H1 (cell line): ENCODE results near the gene TRAPPC12. TPM values are rescaled to one million over a fixed set of nuclear protein-coding genes. Genes with fewer than 3 reads are reported as not detected.

Source experiments
- CTCF ChIA-PET: fragments of 300-600 bp; sonication (Branson Sonifier 250); formaldehyde crosslinking; loops from one replicate; lab custom pipeline; 2021; ENCODE audit not compliant: partially characterized antibody; lab: Charles Lee
- POLR2A ChIA-PET: fragments of 300-600 bp; sonication (Branson Sonifier 250); formaldehyde crosslinking; loops from one replicate; lab custom pipeline; 2021; ENCODE audit warnings: inconsistent platforms; ENCODE audit not compliant: partially characterized antibody; lab: Charles Lee
- DNase-seq, 2 experiments: peaks; one replicate each; pipeline versions ENCODE4 v3.0.0 to v3.0.0-alpha.2; 2010 to 2022; ENCODE audit warnings: low spot score in 2 of 2, low read depth in 1 of 2, mixed read lengths in 1 of 2
- FAIRE-seq: peaks from 2 replicates; lab custom pipeline; 2011; peaks lifted over from hg19 to GRCh38; lab: Jason Lieb, UNC
- H2AFZ ChIP-seq: 2 replicates; pipeline ENCODE4 v1.8.1; 2012; ENCODE audit warnings: low read length, inconsistent platforms
- H2AK5ac ChIP-seq: 2 replicates; pipeline ENCODE4 v1.6.1; 2013; ENCODE audit warnings: low read depth, low read length
- H2BK120ac ChIP-seq: replicated peaks from 2 replicates; pipeline ENCODE3; 2013; ENCODE audit warnings: low read depth, low read length, inconsistent platforms
- H2BK12ac ChIP-seq: 2 replicates; pipeline ENCODE4 v1.6.1; 2013; ENCODE audit warnings: low read depth, low read length
- H2BK15ac ChIP-seq: 2 replicates; pipeline ENCODE4 v1.6.1; 2013; ENCODE audit warnings: low read length
- H2BK20ac ChIP-seq: 2 replicates; pipeline ENCODE4 v1.6.1; 2013; ENCODE audit warnings: low read length
- H2BK5ac ChIP-seq: 2 replicates; pipeline ENCODE4 v1.6.1; 2013; ENCODE audit warnings: low read depth, low read length
- H3K14ac ChIP-seq: 2 replicates; pipeline ENCODE4 v1.6.1; 2013; ENCODE audit warnings: inconsistent platforms; ENCODE audit not compliant: insufficient read length
- H3K18ac ChIP-seq: 2 replicates; pipeline ENCODE4 v1.6.1; 2013; ENCODE audit warnings: low read length; ENCODE audit errors: extremely low read depth
- H3K23ac ChIP-seq: 2 replicates; pipeline ENCODE4 v1.6.1; 2013; ENCODE audit warnings: inconsistent platforms; ENCODE audit not compliant: insufficient read length
- H3K23me2 ChIP-seq: 2 replicates; pipeline ENCODE4 v1.6.1; 2013; ENCODE audit warnings: low read depth, low read length
- H3K27ac ChIP-seq: 2 replicates; pipeline ENCODE4 v1.6.1; 2011; ENCODE audit warnings: low read depth, low read length, inconsistent platforms
- H3K27me3 ChIP-seq, 4 experiments: replicated peaks in 1 of 4; 1 replicate in 1 of 4; 2 replicates in 3 of 4; pipeline versions ENCODE4 v1.6.1 to v1.8.1; 2011 to 2013; ENCODE audit warnings: low read length in 3 of 4, mild to moderate bottlenecking in 3 of 4, inconsistent platforms in 2 of 4, mixed read lengths in 2 of 4, moderate library complexity in 1 of 4; ENCODE audit not compliant: control insufficient read depth in 3 of 4, insufficient read depth in 3 of 4; ENCODE audit errors: extremely low read depth in 1 of 4
- H3K36me3 ChIP-seq, 4 experiments: 2 replicates each; pipeline versions ENCODE4 v1.6.1 to v1.8.1; 2011 to 2013; ENCODE audit warnings: mild to moderate bottlenecking in 4 of 4, low read length in 3 of 4, moderate library complexity in 2 of 4, control low read depth in 1 of 4, inconsistent platforms in 1 of 4; ENCODE audit not compliant: insufficient read depth in 4 of 4, control insufficient read depth in 2 of 4
- H3K4ac ChIP-seq: replicated peaks from 2 replicates; pipeline ENCODE3; 2013; ENCODE audit warnings: low read length, low read depth, mixed read lengths, inconsistent platforms; ENCODE audit not compliant: insufficient read length
- H3K4me1 ChIP-seq, 4 experiments: replicated peaks in 1 of 4; 1 replicate in 1 of 4; 2 replicates in 3 of 4; pipeline versions ENCODE4 v1.6.1 to v1.8.1; 2011 to 2013; ENCODE audit warnings: low read length in 3 of 4, inconsistent platforms in 2 of 4, mixed read lengths in 1 of 4; ENCODE audit not compliant: insufficient read depth in 4 of 4, control insufficient read depth in 3 of 4
- H3K4me2 ChIP-seq, 2 experiments: 2 replicates each; pipeline versions ENCODE4 v1.6.1 to v1.8.1; 2011 to 2013; ENCODE audit warnings: low read depth in 2 of 2, low read length in 2 of 2, control low read depth in 1 of 2, inconsistent platforms in 1 of 2, mild to moderate bottlenecking in 1 of 2; ENCODE audit not compliant: insufficient read depth in 1 of 2
- H3K4me3 ChIP-seq, 4 experiments: fragments of 200-600, 300-600 bp in 1 of 4; sonication (generic), shearing (Covaris generic), sonication (Bioruptor Twin) in 1 of 4; 2 replicates each; pipeline versions ENCODE4 v1.5.1 to v1.8.1; 2011 to 2016; ENCODE audit warnings: low read length in 4 of 4, low read depth in 3 of 4, control low read depth in 2 of 4, inconsistent platforms in 2 of 4, mild to moderate bottlenecking in 2 of 4, mixed read lengths in 1 of 4, moderate library complexity in 1 of 4; ENCODE audit not compliant: insufficient read depth in 2 of 4; ENCODE audit errors: extremely low read depth in 1 of 4
- H3K56ac ChIP-seq: replicated peaks from 2 replicates; pipeline ENCODE3; 2013; ENCODE audit warnings: low read depth, mild to moderate bottlenecking, mixed read lengths, low read length, inconsistent platforms; ENCODE audit not compliant: insufficient read length
- H3K79me1 ChIP-seq: 2 replicates; pipeline ENCODE4 v1.6.1; 2013; ENCODE audit warnings: low read depth, low read length, control low read depth
- H3K79me2 ChIP-seq, 2 experiments: 2 replicates each; pipeline versions ENCODE4 v1.6.1 to v1.8.1; 2012 to 2013; ENCODE audit warnings: low read length in 2 of 2, mild to moderate bottlenecking in 2 of 2, inconsistent platforms in 1 of 2; ENCODE audit not compliant: insufficient read depth in 2 of 2, control insufficient read depth in 1 of 2
- H3K9ac ChIP-seq, 4 experiments: replicated peaks in 1 of 4; 1 replicate in 1 of 4; 2 replicates in 3 of 4; pipeline versions ENCODE4 v1.6.1 to v1.8.1; 2011 to 2013; ENCODE audit warnings: low read depth in 3 of 4, low read length in 3 of 4, control low read depth in 2 of 4, mild to moderate bottlenecking in 2 of 4, moderate library complexity in 2 of 4, inconsistent platforms in 1 of 4; ENCODE audit errors: extremely low read depth in 1 of 4
- H3K9me3 ChIP-seq, 2 experiments: 2 replicates each; pipeline versions ENCODE4 v1.6.1 to v1.8.1; 2012 to 2013; ENCODE audit warnings: mild to moderate bottlenecking in 2 of 2, moderate library complexity in 2 of 2, control low read depth in 1 of 2, inconsistent platforms in 1 of 2, low read depth in 1 of 2, low read length in 1 of 2, mixed read lengths in 1 of 2; ENCODE audit not compliant: insufficient read depth in 2 of 2
- H4K20me1 ChIP-seq, 2 experiments: replicated peaks in 1 of 2; 2 replicates each; pipeline versions ENCODE3 to v1.8.1; 2011 to 2013; ENCODE audit warnings: inconsistent platforms in 2 of 2, low read length in 2 of 2, mild to moderate bottlenecking in 1 of 2; ENCODE audit not compliant: insufficient read depth in 2 of 2, control insufficient read depth in 1 of 2
- H4K5ac ChIP-seq: 2 replicates; pipeline ENCODE4 v1.6.1; 2013; ENCODE audit warnings: low read length, low read depth, mixed read lengths, inconsistent platforms; ENCODE audit not compliant: insufficient read length
- H4K8ac ChIP-seq: 2 replicates; pipeline ENCODE4 v1.8.0; 2013; ENCODE audit warnings: mild to moderate bottlenecking, moderate library complexity, low read length, inconsistent platforms; ENCODE audit not compliant: insufficient read depth; ENCODE audit errors: extremely low read depth
- H4K91ac ChIP-seq: replicated peaks from 2 replicates; pipeline ENCODE3; 2013; ENCODE audit warnings: low read length, mixed read lengths, inconsistent platforms; ENCODE audit not compliant: insufficient read length
- ASH2L ChIP-seq: fragments of 200-600, 300-600 bp; sonication (generic); IDR thresholded peaks from one replicate; pipeline ENCODE4 v1.7.1; 2017; ENCODE audit warnings: low read length
- CEBPB ChIP-seq: IDR thresholded peaks from 2 replicates; pipeline ENCODE4 v1.6.1; 2012; ENCODE audit warnings: low read depth, low read length
- CTCF ChIP-seq, 3 experiments: IDR thresholded peaks; 1 replicate in 2 of 3; 2 replicates in 1 of 3; pipeline versions ENCODE4 v1.5.1 to v1.6.1; 2011; ENCODE audit warnings: low read length in 3 of 3, mild to moderate bottlenecking in 3 of 3, inconsistent platforms in 2 of 3, low read depth in 1 of 3, moderate library complexity in 1 of 3; ENCODE audit not compliant: insufficient read depth in 1 of 3; ENCODE audit errors: control extremely low read depth in 1 of 3
- JUND ChIP-seq: IDR thresholded peaks from 2 replicates; pipeline ENCODE4 v1.6.1; 2011; ENCODE audit warnings: mild to moderate bottlenecking, improper control_type of control experiment, low read length
- KDM4A ChIP-seq: IDR thresholded peaks from one replicate; pipeline ENCODE4 v1.7.1; 2012; ENCODE audit warnings: low read depth, mild to moderate bottlenecking, moderate library complexity, low read length, inconsistent platforms; ENCODE audit not compliant: severe bottlenecking
- MAFK ChIP-seq: IDR thresholded peaks from 2 replicates; pipeline ENCODE4 v1.6.1; 2012; ENCODE audit warnings: low read depth, mild to moderate bottlenecking, improper control_type of control experiment, low read length
- PHF8 ChIP-seq: fragments of 200-600 bp; sonication (generic); conservative IDR thresholded peaks from 2 replicates; pipeline ENCODE4 v1.7.1; 2012; ENCODE audit warnings: low read depth, mild to moderate bottlenecking, inconsistent platforms, low read length, moderate library complexity
- RBBP5 ChIP-seq: IDR thresholded peaks from 2 replicates; pipeline ENCODE4 v1.7.1; 2012; ENCODE audit warnings: low read depth, mild to moderate bottlenecking, inconsistent platforms, low read length, moderate library complexity, borderline replicate concordance
- SAP30 ChIP-seq: fragments of 300-600 bp; sonication (generic); IDR thresholded peaks from 2 replicates; pipeline ENCODE4 v1.7.1; 2012; ENCODE audit warnings: low read length, moderate library complexity, mild to moderate bottlenecking, inconsistent platforms; ENCODE audit not compliant: insufficient read depth, insufficient replicate concordance
- SP1 ChIP-seq: IDR thresholded peaks from 2 replicates; pipeline ENCODE4 v1.6.1; 2011; ENCODE audit warnings: low read depth, low read length
- SRF ChIP-seq: IDR thresholded peaks from 2 replicates; pipeline ENCODE4 v1.6.1; 2011; ENCODE audit warnings: mild to moderate bottlenecking, low read depth, low read length, moderate library complexity
- ZNF274 ChIP-seq: IDR thresholded peaks from 2 replicates; pipeline ENCODE4 v1.7.0; 2012; ENCODE audit warnings: low read length, borderline replicate concordance; ENCODE audit errors: extremely low read depth
- WGBS, 2 experiments: shearing (Covaris generic) in 1 of 2; methylation state at CpG; one replicate each; pipeline versions ENCODE4 v1.1.6 to v1.1.7; 2013 to 2015; ENCODE audit warnings: low lambda C conversion rate in 2 of 2, mixed read lengths in 2 of 2, inconsistent platforms in 1 of 2, low coverage in 1 of 2, missing lambda C conversion rate in 1 of 2; ENCODE audit not compliant: insufficient replicate concordance in 2 of 2, insufficient coverage in 1 of 2, insufficient read length in 1 of 2; ENCODE audit errors: extremely low coverage in 1 of 2, missing lambda C conversion rate in 1 of 2; 5-methylcytosine and 5-hydroxymethylcytosine counted together
- polyA plus RNA-seq, 7 experiments: library from polyadenylated mRNA; depleted of rRNA in 3 of 7; stranded (reverse) in 5 of 7; unstranded in 2 of 7; fragments of >200 nt in 5 of 7; fragments of 200-250 nt in 2 of 7; gene quantifications; 1 replicate in 5 of 7; 2 replicates in 1 of 7; 4 replicates in 1 of 7; pipeline versions ENCODE4 v1.2.1 to v1.2.3, GENCODE V29; 2011 to 2013; ENCODE audit warnings: missing spikeins in 2 of 7, mixed read lengths in 2 of 7
- total RNA-seq: library from RNA; stranded (reverse); fragmentation: NEBNext Ultra II Directional; extraction: Animal tissue kit (Norgen Biotek cat#: 25700); gene quantifications from 2 replicates; pipeline ENCODE4 v1.2.1, GENCODE V29; 2021

Gene TRAPPC12
- total and polyA plus RNA-seq, 2 of the 8 experiments (the other 6 are each of a cell fraction or from before 2014, with no cell fraction given) = 35.0 to 67.3 TPM

GRCh38 chr2:3365219-3365618 lies 14.3 kb upstream of the TRAPPC12 start:
- no peak overlapping the region for H3K27ac ChIP-seq
- TF ChIP-seq RBBP5 = no peak
- no peak for TF ChIP-seq ASH2L
- TF ChIP-seq PHF8 = no peak
- TF ChIP-seq SAP30 = no peak
- no peak for TF ChIP-seq CTCF (IDR thresholded peaks at IDR 0.05; ENCODE audit: control extremely low read depth in 1 of 3, insufficient read depth in 1 of 3, low read depth in 1 of 3, low read length in 3 of 3)
- TF ChIP-seq SRF = no peak
- no peak for TF ChIP-seq MAFK
- no peak for TF ChIP-seq KDM4A
- TF ChIP-seq SP1 = no peak
- no peak for TF ChIP-seq ZNF274
- TF ChIP-seq CEBPB = no peak
- TF ChIP-seq JUND = no peak

More at GRCh38 chr2:3365219-3365618, 14.3 kb upstream of the TRAPPC12 start:
- peaks cover 5 to 8% of the 10 kb centered on the region in 2 experiments; a peak in 2 of 4 replicates for H3K9me3 ChIP-seq
- H3K23me2 ChIP-seq = no peaks in the 10 kb centered on the region
- DNase-seq (no peak), FAIRE-seq (no peak)
- no peak overlapping the region for H2AK5ac ChIP-seq
- H3K18ac ChIP-seq = no peak overlapping the region
- no peak overlapping the region for H3K14ac ChIP-seq
- no peak overlapping the region for H4K8ac ChIP-seq
- H3K4ac ChIP-seq = no peak overlapping the region
- WGBS, 2 experiments = 92% methylated on average over 5 of the region's 5 CpGs; no CpG with 5 or more reads in 1 of the 2 experiments
- H2BK5ac ChIP-seq = no peak overlapping the region
- no peak overlapping the region for H2BK20ac ChIP-seq
- H3K36me3 ChIP-seq = no peaks in the 10 kb centered on the region
- no peaks in the 10 kb centered on the region for H3K27me3 ChIP-seq
- no peak overlapping the region for H2BK15ac ChIP-seq
- H2BK12ac ChIP-seq = no peak overlapping the region
- CTCF ChIA-PET = no interaction called here
- no peak overlapping the region for H3K23ac ChIP-seq
- POLR2A ChIA-PET = no interaction called here
- H4K5ac ChIP-seq = no peak overlapping the region
- H3K79me2 ChIP-seq = peaks cover 5 to 71% of the 10 kb centered on the region in 2 experiments; a peak in 3 of 4 replicates
- no peak overlapping the region for H3K4me3 ChIP-seq
- H3K9ac ChIP-seq = no peak overlapping the region
- no peak overlapping the region for H2BK120ac ChIP-seq
- no peak overlapping the region for H3K56ac ChIP-seq
- peaks cover 0 to 2% (median 0%) of the 10 kb centered on the region in 4 experiments; a peak in 1 of 7 replicates for H3K4me1 ChIP-seq
- peaks cover 0 to 6% of the 10 kb centered on the region in 2 experiments for H4K20me1 ChIP-seq
- no peak overlapping the region for H4K91ac ChIP-seq
- no peak overlapping the region for H2AFZ ChIP-seq
- peaks cover 12% of the 10 kb centered on the region for H3K79me1 ChIP-seq
- H3K4me2 ChIP-seq = no peak overlapping the region
